HG02852 (cell line): Measurements from ENCODE around the gene PAGE4.
A peak's percentile ranks its signal among the peaks of the same experiment; 100 is the strongest.

Experiments used
- ATAC-seq: cut with Tn5 transposase; IDR thresholded peaks from one replicate; pipeline ENCODE4 v1.9.1; 2021; ENCODE audit warnings: mild to moderate bottlenecking, moderate library complexity; ENCODE audit not compliant: unreplicated experiment

PAGE4 gene

DNA sequence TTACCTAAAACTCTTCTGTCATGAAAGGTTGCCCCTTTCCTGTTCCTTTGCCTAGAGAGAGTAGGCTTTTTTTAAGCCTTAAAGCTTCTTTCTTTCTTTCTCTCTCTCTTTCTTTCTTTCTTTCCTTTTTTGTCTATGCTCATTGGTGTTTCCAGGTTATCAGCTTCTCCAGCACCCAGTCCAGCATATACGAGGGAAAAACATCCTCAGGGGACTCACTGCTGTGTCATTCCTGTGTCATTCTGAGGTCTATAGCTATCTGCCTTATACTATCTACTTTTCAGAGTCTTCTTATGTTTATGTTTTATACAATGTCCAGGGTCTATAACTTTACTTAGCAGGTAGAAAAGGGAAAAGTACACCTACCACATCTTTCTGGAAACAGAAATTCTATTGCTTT, 39.6 kb downstream of the PAGE4 start:
- no peak for ATAC-seq

- no peak for ATAC-seq
Measured at GRCh38 chrX:49876750-49877149, 47.6 kb downstream of the PAGE4 start.

GRCh38 chrX:49877397-49878101, 48.4 kb downstream of the PAGE4 start:
- ATAC-seq: no peak

GRCh38 chrX:49878128-49878833, 49.2 kb downstream of the PAGE4 start:
- ATAC-seq: no peak

- ATAC-seq: peak; percentile 83
Measured at GRCh38 chrX:49878834-49879655, 49.9 kb downstream of the PAGE4 start, which contains the start of gene USP27X. USP27X (plus strand) TSS chrX:49879484; CDS start chrX:49880308, 824 bp downstream.

DNA sequence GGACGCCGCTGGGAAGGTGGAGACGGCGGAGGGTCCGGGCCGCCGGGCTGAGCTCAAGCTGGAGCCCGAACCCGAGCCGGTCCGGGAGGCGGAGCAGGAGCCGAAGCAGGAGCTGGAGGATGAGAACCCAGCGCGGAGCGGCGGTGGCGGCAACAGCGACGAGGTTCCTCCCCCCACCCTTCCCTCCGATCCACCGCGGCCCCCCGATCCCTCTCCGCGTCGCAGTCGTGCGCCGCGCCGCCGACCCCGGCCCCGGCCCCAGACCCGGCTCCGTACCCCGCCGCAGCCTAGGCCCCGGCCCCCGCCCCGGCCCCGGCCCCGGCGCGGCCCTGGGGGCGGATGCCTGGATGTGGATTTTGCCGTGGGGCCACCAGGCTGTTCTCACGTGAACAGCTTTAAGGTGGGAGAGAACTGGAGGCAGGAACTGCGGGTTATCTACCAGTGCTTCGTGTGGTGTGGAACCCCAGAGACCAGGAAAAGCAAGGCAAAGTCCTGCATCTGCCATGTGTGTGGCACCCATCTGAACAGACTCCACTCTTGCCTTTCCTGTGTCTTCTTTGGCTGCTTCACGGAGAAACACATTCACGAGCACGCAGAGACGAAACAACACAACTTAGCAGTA, 50.7 kb downstream of the PAGE4 start:
- ATAC-seq: peak; percentile 12

DNA sequence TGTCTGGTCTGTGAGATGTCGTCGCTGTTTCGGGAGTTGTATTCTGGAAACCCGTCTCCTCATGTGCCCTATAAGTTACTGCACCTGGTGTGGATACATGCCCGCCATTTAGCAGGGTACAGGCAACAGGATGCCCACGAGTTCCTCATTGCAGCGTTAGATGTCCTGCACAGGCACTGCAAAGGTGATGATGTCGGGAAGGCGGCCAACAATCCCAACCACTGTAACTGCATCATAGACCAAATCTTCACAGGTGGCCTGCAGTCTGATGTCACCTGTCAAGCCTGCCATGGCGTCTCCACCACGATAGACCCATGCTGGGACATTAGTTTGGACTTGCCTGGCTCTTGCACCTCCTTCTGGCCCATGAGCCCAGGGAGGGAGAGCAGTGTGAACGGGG, 51.6 kb downstream of the PAGE4 start:
- ATAC-seq: no peak
